ENCODE data around the gene C19orf67. TPM values are rescaled to one million over a fixed set of nuclear protein-coding genes. Genes with fewer than 3 reads are reported as not detected.

C19orf67 gene
- not detected for total RNA-seq

DNA sequence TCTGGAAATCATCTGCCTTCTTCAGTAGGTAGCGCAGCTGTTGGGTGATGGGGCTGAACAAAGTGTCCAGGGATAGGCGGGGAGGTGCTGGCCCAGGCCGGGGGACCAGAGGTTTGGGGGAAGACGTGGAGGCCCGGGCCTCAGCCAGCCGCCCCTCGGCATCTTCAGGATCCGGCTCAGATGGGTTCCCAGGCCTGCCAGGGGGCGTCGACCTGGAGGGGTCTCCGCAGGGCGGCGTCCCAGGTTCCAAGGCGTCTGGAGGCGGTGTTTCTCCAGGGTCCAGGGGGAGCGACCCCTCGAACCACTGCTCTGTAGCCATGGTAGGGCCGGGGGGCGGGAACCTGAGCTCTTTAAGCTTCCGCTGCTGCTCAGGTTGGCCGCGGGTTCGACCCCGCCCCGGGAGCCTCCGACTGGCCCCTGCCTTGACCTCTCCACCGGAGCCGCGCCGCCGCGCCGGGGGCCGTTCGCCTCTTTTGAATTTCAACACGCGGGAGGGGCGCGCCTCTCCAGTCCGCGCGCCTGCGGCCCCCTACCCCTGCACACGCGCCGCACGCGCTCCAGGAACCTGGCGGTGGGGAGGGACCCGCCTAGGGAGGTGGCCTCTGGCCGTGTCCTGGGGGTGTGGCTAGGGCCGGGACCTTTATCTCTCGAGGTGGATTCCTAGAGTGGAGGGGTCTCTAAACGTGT lies at the start of gene C19orf67:
Gene C19orf67 (minus strand): TSS at position 475 of the 687 bp plus-strand sequence. CDS start 156 bp downstream, at position 319.
- TF ChIP-seq, protein P1, sequence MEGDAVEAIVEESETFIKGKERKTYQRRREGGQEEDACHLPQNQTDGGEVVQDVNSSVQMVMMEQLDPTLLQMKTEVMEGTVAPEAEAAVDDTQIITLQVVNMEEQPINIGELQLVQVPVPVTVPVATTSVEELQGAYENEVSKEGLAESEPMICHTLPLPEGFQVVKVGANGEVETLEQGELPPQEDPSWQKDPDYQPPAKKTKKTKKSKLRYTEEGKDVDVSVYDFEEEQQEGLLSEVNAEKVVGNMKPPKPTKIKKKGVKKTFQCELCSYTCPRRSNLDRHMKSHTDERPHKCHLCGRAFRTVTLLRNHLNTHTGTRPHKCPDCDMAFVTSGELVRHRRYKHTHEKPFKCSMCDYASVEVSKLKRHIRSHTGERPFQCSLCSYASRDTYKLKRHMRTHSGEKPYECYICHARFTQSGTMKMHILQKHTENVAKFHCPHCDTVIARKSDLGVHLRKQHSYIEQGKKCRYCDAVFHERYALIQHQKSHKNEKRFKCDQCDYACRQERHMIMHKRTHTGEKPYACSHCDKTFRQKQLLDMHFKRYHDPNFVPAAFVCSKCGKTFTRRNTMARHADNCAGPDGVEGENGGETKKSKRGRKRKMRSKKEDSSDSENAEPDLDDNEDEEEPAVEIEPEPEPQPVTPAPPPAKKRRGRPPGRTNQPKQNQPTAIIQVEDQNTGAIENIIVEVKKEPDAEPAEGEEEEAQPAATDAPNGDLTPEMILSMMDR (IDR thresholded peaks at IDR 0.05; ENCODE audit: low read depth): no peak

DNA sequence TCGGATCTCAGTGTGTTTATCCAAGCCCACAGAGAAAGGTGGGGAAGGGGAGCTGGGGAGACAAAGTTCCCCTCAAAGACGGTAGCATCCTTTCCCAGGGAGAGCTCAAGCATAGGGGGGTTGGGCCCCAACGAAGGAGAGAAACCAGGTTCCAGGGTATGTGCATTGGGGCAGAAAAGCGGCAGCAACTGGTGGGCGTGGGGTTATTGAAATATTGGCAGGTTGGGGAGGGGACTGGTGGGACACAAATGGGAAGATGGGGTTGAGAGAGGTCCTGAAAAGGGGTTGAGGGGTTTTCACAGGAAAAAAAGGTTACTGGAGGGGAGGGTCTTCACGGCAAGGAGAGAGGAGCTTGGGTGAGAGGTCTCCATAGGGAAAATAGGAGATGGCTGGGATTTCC lies 49.8 kb upstream of the C19orf67 start:
- TF ChIP-seq, protein P1 (IDR thresholded peaks at IDR 0.05; ENCODE audit: low read depth): no peak

DNA sequence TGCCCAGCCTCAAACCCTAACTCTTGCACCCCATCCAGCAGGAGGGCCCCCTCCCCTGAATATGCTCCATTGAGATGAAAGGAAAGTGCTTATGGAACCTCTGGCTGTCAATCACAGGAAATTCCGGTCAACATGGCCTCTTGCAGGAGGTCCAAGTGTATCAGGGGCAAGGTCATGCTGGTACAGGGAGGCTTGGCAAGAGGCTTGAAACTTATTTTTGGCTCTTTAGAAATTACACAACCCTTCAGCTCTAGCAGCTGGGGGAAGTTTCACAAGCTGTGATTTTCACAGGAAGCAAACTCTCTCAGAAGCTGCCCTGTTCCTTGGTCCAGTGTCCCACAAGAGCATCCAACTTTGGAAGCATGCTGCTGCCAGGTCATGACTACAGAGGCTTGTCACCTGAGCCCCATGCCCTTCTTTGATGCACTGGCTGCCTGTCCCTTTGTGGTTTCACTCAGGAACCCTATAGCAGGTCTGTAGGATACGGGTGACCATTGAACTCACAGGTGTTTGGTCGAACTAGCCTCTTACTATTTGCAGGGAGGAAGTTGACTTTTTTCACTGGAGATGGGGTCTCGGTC lies 42.4 kb upstream of the C19orf67 start:
- TF ChIP-seq, protein P1 (IDR thresholded peaks at IDR 0.05; ENCODE audit: low read depth): no peak

DNA sequence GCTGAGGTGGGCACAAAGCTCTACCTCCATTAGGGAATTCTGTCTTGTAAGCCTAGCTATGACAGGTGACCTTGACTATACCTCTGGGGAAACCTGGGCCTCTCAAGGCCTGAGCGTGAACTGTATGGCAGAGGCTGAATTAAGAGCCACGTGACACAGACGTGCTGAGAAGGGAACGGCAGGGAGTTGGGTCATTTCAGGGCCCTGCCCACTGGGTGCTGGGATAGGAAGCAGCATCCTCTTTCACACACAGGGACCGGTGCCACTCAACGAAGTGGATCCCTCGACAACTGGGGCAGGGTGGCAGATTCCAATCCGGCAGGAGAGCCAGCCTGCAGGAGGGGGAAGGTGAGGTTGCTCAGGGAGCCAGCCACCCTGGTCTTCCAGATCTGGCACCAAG lies 41.6 kb upstream of the C19orf67 start:
- TF ChIP-seq, protein P1 (IDR thresholded peaks at IDR 0.05; ENCODE audit: low read depth): no peak

DNA sequence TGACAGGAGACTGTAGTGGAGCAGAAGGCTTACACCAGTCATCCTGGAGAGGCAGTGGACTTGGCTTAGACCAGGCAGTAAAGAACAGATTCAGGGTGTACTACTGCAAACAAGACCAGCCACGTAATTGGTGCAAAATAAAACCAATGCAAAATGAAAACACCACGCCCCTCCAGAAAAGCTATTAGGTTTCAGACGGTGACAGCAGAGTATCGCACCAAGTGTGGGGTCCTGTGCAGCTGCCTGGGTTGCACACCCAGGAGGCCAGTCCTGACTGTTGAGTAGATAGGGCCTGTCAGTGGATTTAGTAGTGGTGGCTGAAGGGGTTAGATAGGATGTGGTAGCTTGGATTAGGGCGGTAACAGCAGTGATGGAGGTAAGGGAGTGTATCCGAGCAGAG lies 37.3 kb upstream of the C19orf67 start:
- TF ChIP-seq, protein P1 (IDR thresholded peaks at IDR 0.05; ENCODE audit: low read depth): no peak

DNA sequence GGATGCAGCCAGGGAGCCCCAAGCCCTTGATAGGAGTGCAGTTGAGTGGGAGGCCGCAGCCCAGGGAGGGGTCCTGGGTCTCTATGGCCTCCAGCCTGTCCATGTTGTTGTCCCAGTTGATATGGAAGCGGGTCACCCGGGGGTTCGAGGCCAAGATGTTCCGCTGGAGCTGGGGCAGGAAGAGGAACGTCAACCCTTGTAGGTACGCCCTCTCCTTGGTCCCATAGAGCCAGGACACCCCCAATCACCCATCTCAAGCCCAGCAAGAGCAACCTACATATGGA lies 34.9 kb upstream of the C19orf67 start:
- TF ChIP-seq, protein P1 (IDR thresholded peaks at IDR 0.05; ENCODE audit: low read depth): no peak

DNA sequence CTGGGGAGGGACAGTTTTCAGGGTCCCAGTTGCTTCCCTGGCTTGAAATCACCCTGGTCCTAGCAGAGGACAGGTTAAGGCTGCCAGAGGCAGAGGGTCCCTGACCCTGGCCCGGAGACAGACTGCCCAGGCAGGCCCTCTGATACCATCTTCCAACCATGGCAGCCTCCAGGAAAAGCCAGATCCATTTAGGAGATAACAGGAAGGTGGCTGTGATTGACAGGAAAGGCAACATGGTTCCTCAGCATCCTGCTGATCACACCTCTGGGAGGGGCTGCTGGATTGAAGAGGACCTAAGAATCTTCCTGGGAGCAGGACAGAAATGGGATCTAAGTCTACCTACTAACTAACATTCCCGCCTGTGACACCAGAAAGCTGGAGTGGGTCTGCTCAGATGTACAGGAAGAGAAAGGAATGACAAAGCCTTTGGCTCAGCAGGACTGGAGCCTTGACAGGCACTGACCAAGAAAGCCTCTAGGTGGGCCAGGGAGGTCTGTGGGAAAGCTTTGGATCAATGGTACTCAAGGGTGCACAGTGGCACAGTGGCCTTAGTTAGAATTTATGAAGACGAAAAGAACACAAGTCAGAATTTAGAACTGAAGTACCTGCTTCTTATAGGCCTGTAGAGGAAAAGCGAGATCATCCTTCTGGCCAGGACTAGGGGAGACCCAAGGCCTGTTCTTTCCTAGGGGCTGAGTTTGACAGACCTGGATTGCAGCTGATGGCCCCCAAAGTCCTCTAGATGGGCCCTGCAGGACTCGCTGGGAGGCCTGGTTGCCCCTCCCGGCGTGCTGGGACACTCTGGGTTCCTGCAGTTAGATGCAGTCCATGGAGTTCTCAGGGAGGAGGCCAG lies 34.3 kb upstream of the C19orf67 start:
- TF ChIP-seq, protein P1 (IDR thresholded peaks at IDR 0.05; ENCODE audit: low read depth): no peak
